Measurements from ENCODE around the gene C6orf89.
A peak's percentile ranks its signal among the peaks of the same experiment; 100 is the strongest.

The C6orf89 gene

GRCh38 chr6:36839749-36840431 lies 45.9 kb upstream of the C6orf89 start:
- peak; percentile 23 for TF ChIP-seq CTCF (IDR thresholded peaks at IDR 0.05; ENCODE audit: insufficient read depth, low read length, missing control alignments)
- ChIA-PET CTCF (interaction anchor here (1.0 to 4.2 kb wide), 5 partner anchors 12 to 74 kb away, joined by 3 to 40 read pairs (median 3); no protein-coding TSS in a partner anchor), POLR2A (no interaction called here)
- peak overlapping the region; percentile 55 for H3K4me3 ChIP-seq (ENCODE audit: low read depth, low read length)
- no peak for DNase-seq (ENCODE audit: low read depth, low spot score)

DNA sequence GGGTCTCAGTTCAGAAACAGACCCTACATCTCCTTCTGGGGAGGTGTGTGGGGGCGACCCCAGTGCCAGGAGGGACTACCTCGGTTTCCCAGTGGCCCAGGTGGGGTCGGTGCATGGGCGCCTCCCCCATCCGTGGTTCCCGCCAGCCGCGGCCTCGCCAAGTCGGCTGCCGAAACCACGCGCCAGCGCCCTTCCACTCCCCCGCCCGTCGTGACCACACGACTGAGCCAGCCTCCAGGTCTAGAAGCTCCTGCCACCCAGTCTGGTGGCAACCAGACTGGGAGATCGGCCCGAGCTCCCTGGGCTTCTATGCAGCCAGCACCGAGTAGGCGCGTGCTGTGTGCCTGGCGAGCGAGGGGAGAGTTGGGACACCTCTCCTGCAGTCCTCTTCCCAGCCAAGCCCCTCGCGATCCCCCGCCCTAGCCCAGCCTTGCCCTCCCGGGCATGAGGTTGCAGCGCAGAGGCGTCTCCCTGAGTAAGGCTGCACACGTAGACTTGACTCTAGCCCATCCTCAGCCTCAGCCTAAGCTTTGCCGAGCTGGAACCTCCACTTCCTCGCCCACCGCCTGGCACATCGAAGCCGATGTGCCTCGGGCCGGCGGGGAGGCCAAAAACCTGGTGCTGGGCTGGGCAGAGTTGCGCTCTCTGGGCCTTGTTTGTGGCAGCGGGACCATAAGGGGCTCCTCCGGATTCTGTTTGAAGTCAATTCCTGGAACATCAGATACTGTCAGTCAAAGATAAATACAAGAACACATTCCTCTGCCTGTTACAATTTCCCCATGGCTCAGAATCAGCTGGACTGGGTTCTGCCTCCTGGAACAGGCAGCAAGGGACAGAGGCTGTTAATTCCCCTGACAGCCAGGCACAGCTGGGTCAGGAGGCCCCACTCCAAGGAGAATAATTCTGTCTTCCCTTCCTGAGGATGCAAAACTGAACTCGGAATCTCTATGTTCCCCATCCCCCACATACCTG lies 45.0 kb upstream of the C6orf89 start:
- ChIA-PET CTCF (interaction anchor here (1.0 to 4.2 kb wide), 5 partner anchors 11 to 74 kb away, joined by 3 to 40 read pairs (median 3); no protein-coding TSS in a partner anchor), POLR2A (no interaction called here)
- no peak for TF ChIP-seq CTCF (IDR thresholded peaks at IDR 0.05; ENCODE audit: insufficient read depth, low read length, missing control alignments)
- no peak for DNase-seq (ENCODE audit: low read depth, low spot score)
- H3K4me3 ChIP-seq (ENCODE audit: low read depth, low read length): peak overlapping the region; percentile 55

DNA sequence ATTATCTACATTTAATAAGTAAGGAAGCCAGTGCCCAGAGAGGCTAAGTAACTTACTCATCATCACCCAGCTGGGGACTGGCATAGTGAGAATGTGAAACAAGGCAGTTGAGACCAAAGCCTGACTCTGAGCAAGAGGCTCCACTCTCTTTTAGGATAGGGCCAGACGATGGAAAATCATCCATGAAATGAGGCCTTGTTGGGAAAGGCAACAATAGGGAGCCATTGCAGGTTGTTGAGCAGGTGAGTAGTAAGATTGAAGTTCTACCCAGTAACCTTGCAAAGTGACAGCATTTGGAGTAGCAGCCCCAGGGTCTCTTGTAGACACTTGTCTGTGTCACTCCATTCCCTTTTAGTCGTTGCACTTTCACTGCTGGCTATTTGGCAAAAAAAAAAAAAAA lies 44.0 kb upstream of the C6orf89 start:
- ChIA-PET POLR2A (no interaction called here), CTCF (interaction anchor here (4.2 kb wide), 1 partner anchor 10 kb away, joined by 40 read pairs; no protein-coding TSS in a partner anchor)
- TF ChIP-seq CTCF (IDR thresholded peaks at IDR 0.05; ENCODE audit: insufficient read depth, low read length, missing control alignments): no peak
- no peak for DNase-seq (ENCODE audit: low read depth, low spot score)
- H3K4me3 ChIP-seq (ENCODE audit: low read depth, low read length): no peak overlapping the region

DNA sequence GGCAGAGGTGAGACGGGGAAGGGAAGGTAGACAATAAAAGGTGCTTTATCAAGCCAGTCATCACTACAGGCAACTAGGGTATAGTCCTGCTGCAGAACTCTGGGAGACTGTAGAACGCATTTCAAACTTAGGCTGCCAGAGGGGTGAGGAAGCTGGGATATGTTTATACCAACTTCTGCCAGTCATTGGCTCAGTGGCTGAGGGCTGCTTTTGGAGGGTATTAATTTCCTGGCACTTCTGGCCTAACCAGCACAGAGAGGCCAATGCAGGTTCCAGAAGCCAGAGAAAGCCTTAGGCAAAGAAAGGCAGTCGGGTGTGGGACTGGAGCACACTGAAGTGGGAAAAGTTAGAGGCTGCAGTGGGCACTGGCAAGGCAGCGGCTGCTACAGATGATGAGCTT lies 42.6 kb upstream of the C6orf89 start:
- TF ChIP-seq CTCF (IDR thresholded peaks at IDR 0.05; ENCODE audit: insufficient read depth, low read length, missing control alignments): no peak
- POLR2A ChIA-PET: no interaction called here
- CTCF ChIA-PET: interaction anchor here (0.7 to 4.2 kb wide), 3 partner anchors 8 to 33 kb away, joined by 3 to 40 read pairs (median 3); no protein-coding TSS in a partner anchor
- no peak for DNase-seq (ENCODE audit: low read depth, low spot score)
- H3K4me3 ChIP-seq (ENCODE audit: low read depth, low read length): no peak overlapping the region

DNA sequence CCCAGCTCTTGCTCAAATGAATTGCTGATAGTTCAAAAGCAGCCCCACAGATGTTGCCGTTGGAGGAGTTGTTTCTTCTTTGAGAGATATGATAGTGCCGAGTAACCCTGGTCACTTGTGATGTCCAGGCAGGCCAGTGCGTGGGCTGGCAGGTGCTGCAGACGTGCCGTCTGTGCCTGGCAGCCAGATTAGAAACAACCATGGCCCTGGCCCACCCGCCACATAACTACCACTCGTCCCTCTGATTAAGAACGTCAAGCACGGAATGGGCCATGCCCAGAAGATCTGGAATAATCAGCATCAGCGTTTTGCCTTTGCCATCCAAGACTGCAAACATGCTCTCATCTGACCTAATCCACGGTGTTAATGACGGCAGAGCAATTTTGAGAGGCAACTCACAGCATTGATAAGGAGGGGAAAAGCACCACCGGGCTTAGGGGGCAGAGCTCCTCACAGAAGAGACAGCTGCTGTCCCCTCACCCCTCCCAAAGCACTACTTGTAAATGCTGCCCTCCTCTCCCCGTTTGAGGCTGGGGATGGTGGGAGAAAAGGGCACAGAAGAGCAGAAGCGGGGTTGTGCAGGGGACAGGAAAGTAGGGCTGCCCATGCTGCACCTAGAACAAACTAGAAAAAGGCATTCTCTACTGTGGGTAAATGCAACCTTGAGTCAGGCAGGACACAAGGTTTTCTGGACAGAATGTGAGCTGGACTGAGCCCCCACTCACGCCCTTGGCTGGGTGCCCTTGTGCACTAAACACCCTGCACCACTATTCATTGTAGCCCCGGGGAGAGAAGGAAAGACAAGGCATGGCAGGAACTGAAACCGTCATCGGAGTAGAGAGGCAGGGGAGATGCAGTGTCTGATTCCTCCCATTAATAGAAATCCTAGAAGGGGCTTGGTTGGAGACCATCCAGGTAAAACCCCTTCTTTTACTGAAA lies 41.3 kb upstream of the C6orf89 start:
- TF ChIP-seq CTCF (IDR thresholded peaks at IDR 0.05; ENCODE audit: insufficient read depth, low read length, missing control alignments): no peak
- no peak for DNase-seq (ENCODE audit: low read depth, low spot score)
- ChIA-PET POLR2A (no interaction called here), CTCF (interaction anchor here (0.6 to 4.2 kb wide), 3 partner anchors 7 to 174 kb away, joined by 3 to 40 read pairs (median 5); no protein-coding TSS in a partner anchor)
- no peak overlapping the region for H3K4me3 ChIP-seq (ENCODE audit: low read depth, low read length)
